ENCODE results near the gene POLR2E. TPM values are rescaled to one million over a fixed set of nuclear protein-coding genes. Genes with fewer than 3 reads are reported as not detected.

The POLR2E gene
- total and polyA plus RNA-seq, 9 of the 15 experiments (the other 6 are each of a cell fraction or from before 2014, with no cell fraction given) = 3.4 to 413 (median 244) TPM

DNA sequence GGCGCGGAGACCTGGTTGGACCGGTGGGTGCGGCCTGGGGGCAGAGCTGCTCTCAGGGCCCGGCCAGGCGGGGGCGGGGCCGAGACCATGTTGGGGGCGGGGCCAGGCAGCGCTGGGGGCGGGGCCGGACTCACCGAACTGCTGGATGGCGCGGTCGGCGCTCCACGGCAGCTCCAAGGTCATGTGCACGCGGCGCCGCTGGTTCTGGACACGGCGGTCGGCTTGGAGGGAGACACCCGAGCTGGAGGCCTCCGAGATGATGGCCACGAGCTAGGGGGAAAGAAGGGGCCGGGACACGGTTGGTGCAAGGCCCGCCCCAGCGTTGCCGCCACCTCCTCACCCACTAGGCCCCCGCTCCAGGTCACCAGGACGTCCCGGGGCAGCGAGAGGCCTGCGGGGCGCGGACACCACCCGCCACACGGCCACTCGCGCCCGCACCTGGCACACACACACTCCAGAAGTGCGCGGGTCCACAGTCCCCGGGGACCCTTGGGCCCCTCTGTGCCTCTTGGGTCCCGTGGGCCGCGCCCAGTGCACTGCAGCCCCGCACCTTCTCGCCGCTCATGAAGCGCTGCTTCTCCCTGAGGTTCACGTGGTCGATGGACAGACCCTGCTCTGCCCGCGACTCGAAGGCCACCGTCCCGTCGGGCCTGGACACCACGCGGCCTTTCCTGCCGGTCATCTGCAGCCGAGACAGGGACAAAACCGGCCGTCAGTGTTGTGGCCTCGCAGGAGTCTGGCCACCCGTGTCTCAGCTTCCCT, 17.3 kb upstream of the POLR2E start (continued):
- TF ChIP-seq, protein P1, sequence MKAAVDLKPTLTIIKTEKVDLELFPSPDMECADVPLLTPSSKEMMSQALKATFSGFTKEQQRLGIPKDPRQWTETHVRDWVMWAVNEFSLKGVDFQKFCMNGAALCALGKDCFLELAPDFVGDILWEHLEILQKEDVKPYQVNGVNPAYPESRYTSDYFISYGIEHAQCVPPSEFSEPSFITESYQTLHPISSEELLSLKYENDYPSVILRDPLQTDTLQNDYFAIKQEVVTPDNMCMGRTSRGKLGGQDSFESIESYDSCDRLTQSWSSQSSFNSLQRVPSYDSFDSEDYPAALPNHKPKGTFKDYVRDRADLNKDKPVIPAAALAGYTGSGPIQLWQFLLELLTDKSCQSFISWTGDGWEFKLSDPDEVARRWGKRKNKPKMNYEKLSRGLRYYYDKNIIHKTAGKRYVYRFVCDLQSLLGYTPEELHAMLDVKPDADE (conservative IDR thresholded peaks at IDR 0.05; ENCODE audit: control insufficient read depth, low read depth, low read length) = no peak
- peak in 1 of 2 experiments; percentile 57; a peak in 1 of 4 replicates for TF ChIP-seq SIN3A (IDR thresholded peaks at IDR 0.05; ENCODE audit: borderline replicate concordance in 2 of 2, control insufficient read depth in 1 of 2, low read depth in 2 of 2, low read length in 2 of 2)
- TF ChIP-seq MAFG (tag; conservative IDR thresholded peaks at IDR 0.05) = no peak
- TF ChIP-seq, protein P2, sequence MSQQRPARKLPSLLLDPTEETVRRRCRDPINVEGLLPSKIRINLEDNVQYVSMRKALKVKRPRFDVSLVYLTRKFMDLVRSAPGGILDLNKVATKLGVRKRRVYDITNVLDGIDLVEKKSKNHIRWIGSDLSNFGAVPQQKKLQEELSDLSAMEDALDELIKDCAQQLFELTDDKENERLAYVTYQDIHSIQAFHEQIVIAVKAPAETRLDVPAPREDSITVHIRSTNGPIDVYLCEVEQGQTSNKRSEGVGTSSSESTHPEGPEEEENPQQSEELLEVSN (IDR thresholded peaks at IDR 0.05; ENCODE audit: borderline replicate concordance in 1 of 2, extremely low read depth in 1 of 2, insufficient read depth in 1 of 2, insufficient read length in 1 of 2, low read depth in 1 of 2, low read length in 1 of 2, poor library complexity in 1 of 2, severe bottlenecking in 1 of 2) = peak; percentile 26 to 88
- TF ChIP-seq SP1 (CRISPR knock-in tag; IDR thresholded peaks at IDR 0.05) = peak; percentile 29; the same call in 1 of the 2 replicates
- TF ChIP-seq HSF4 (CRISPR knock-in tag; IDR thresholded peaks at IDR 0.05; ENCODE audit: borderline replicate concordance) = no peak
- TF ChIP-seq CHD1 (IDR thresholded peaks at IDR 0.05; ENCODE audit: low read length) = no peak
- TF ChIP-seq ZSCAN29 (IDR thresholded peaks at IDR 0.05) = no peak
- no peak for TF ChIP-seq ZNF830 (CRISPR knock-in tag; IDR thresholded peaks at IDR 0.05)
- no peak for TF ChIP-seq ZBTB1 (CRISPR knock-in tag; IDR thresholded peaks at IDR 0.05; ENCODE audit: borderline replicate concordance, low read depth)
- TF ChIP-seq, protein P3, sequence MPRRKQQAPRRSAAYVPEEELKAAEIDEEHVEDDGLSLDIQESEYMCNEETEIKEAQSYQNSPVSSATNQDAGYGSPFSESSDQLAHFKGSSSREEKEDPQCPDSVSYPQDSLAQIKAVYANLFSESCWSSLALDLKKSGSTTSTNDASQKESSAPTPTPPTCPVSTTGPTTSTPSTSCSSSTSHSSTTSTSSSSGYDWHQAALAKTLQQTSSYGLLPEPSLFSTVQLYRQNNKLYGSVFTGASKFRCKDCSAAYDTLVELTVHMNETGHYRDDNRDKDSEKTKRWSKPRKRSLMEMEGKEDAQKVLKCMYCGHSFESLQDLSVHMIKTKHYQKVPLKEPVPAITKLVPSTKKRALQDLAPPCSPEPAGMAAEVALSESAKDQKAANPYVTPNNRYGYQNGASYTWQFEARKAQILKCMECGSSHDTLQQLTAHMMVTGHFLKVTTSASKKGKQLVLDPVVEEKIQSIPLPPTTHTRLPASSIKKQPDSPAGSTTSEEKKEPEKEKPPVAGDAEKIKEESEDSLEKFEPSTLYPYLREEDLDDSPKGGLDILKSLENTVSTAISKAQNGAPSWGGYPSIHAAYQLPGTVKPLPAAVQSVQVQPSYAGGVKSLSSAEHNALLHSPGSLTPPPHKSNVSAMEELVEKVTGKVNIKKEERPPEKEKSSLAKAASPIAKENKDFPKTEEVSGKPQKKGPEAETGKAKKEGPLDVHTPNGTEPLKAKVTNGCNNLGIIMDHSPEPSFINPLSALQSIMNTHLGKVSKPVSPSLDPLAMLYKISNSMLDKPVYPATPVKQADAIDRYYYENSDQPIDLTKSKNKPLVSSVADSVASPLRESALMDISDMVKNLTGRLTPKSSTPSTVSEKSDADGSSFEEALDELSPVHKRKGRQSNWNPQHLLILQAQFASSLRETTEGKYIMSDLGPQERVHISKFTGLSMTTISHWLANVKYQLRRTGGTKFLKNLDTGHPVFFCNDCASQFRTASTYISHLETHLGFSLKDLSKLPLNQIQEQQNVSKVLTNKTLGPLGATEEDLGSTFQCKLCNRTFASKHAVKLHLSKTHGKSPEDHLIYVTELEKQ (CRISPR knock-in tag; IDR thresholded peaks at IDR 0.05) = no peak
- TF ChIP-seq, protein P4, sequence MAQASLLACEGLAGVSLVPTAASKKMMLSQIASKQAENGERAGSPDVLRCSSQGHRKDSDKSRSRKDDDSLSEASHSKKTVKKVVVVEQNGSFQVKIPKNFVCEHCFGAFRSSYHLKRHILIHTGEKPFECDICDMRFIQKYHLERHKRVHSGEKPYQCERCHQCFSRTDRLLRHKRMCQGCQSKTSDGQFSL (CRISPR knock-in tag; IDR thresholded peaks at IDR 0.05) = no peak
- TF ChIP-seq, protein P4 (tag; IDR thresholded peaks at IDR 0.05) = peak in 1 of 2 experiments; percentile 50; a peak in 1 of 4 replicates
- TF ChIP-seq, protein P5, sequence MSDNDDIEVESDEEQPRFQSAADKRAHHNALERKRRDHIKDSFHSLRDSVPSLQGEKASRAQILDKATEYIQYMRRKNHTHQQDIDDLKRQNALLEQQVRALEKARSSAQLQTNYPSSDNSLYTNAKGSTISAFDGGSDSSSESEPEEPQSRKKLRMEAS (CRISPR knock-in tag; IDR thresholded peaks at IDR 0.05) = peak; percentile 68
- TF ChIP-seq, protein P6, sequence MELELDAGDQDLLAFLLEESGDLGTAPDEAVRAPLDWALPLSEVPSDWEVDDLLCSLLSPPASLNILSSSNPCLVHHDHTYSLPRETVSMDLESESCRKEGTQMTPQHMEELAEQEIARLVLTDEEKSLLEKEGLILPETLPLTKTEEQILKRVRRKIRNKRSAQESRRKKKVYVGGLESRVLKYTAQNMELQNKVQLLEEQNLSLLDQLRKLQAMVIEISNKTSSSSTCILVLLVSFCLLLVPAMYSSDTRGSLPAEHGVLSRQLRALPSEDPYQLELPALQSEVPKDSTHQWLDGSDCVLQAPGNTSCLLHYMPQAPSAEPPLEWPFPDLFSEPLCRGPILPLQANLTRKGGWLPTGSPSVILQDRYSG (tag; conservative IDR thresholded peaks at IDR 0.05; ENCODE audit: low read depth) = 0 out of 2 replicates have a peak, but pooled peaks have one; percentile 53
- TF ChIP-seq ARID2 (IDR thresholded peaks at IDR 0.05) = no peak
- TF ChIP-seq NEUROD1 (IDR thresholded peaks at IDR 0.05; ENCODE audit: borderline replicate concordance, low read depth, low read length, partially characterized antibody) = no peak

Measured in K562 (cell line).